Heart right ventricle (tissue), 16 donors: Measurements from ENCODE around the gene AGPAT2. TPM values are rescaled to one million over a fixed set of nuclear protein-coding genes. Genes with fewer than 3 reads are reported as not detected.

Source experiments
- ATAC-seq, 8 donors: fragments of 200-7000 bp; cut with Tn5 transposase; one replicate each; pipeline ENCODE4 v1.9.1; 2020; ENCODE audit warnings: mild to moderate bottlenecking in 8 of 8, moderate library complexity in 8 of 8, moderate number of reproducible peaks in 1 of 8
- DNase-seq, 2 donors: peaks; one replicate each; pipeline ENCODE4 v3.0.0-alpha.2; 2020
- H3K27ac ChIP-seq, 10 donors: fragments of 200-600 bp; sonication (generic) in 2 of 10; one replicate each; pipeline versions ENCODE4 v1.5.0 to v1.8.0; 2020 to 2022; ENCODE audit warnings: mild to moderate bottlenecking in 3 of 10
- H3K27me3 ChIP-seq, 7 donors: fragments of 200-600 bp; one replicate each; pipeline ENCODE4 v1.8.0; 2021 to 2022; ENCODE audit warnings: mild to moderate bottlenecking in 2 of 7
- H3K36me3 ChIP-seq, 9 donors: fragments of 200-600 bp; sonication (generic) in 1 of 9; one replicate each; pipeline versions ENCODE4 v1.5.0 to v1.8.0; 2020 to 2022; ENCODE audit warnings: mild to moderate bottlenecking in 2 of 9
- H3K4me1 ChIP-seq, 9 donors: fragments of 200-600 bp; sonication (generic) in 1 of 9; one replicate each; pipeline versions ENCODE4 v1.5.0 to v1.8.0; 2020 to 2022; ENCODE audit warnings: mild to moderate bottlenecking in 4 of 9
- H3K4me3 ChIP-seq, 10 donors: fragments of 200-600 bp; sonication (generic) in 2 of 10; one replicate each; pipeline versions ENCODE4 v1.5.0 to v1.8.0; 2020 to 2022; ENCODE audit warnings: mild to moderate bottlenecking in 7 of 10, moderate library complexity in 2 of 10
- H3K9me3 ChIP-seq, 11 donors: fragments of 200-600 bp in 10 of 11; sonication (generic) in 2 of 11; one replicate each; pipeline versions ENCODE4 v1.5.0 to v1.8.0; 2013 to 2022; ENCODE audit warnings: mild to moderate bottlenecking in 2 of 11, control low read depth in 1 of 11, moderate library complexity in 1 of 11
- CTCF ChIP-seq, 9 donors: fragments of 200-600 bp; sonication (generic) in 2 of 9; IDR thresholded peaks; one replicate each; pipeline versions ENCODE4 v1.5.0 to v1.8.0; 2021 to 2022; ENCODE audit warnings: antibody characterized with exemption in 9 of 9, mild to moderate bottlenecking in 5 of 9, moderate library complexity in 1 of 9
- WGBS, 2 donors: extraction: QIAGEN DNeasy Blood & Tissue Kit; methylation state at CpG; one replicate each; pipeline ENCODE4 v1.1.7; 2013; ENCODE audit warnings: inconsistent platforms in 1 of 2; 5-methylcytosine and 5-hydroxymethylcytosine counted together
- intact Hi-C, 10 donors: fragments of 100-400 bp; cut with DNase I; formaldehyde crosslinking; loops; one replicate each; pipeline versions ENCODE4 v1.11.1 to v1.14.2; 2022
- polyA plus RNA-seq, 2 donors: library from polyadenylated mRNA; stranded (reverse); fragments of 200-250 nt; gene quantifications; one replicate each; pipeline ENCODE4 v1.2.3, GENCODE V29; 2013
- total RNA-seq, 10 donors: library from RNA; stranded (reverse); fragmentation: NEBNext Ultra II Directional in 3 of 10; extraction: Animal tissue kit (Norgen Biotek cat#: 25700) in 3 of 10; gene quantifications; one replicate each; pipeline versions ENCODE4 v1.2.1 to v1.2.4, GENCODE V29; 2021 to 2023
- donor health status: Arrhythmogenic right ventricular cardiomyopathy.
- donor health status: ischemic (EF 13 %, LVEDD 7.1; RV severe dilation, severe dysfunction).
- donor health status: healthy with polysubstance abuse.
- donor health status: DM: no; HTN: yes; CAD: no.
- donor health status: DM: no; HTN: no; CAD: no.
- donor health status: ischemic (EF 25% LVEDD 6.9; RV normal size, moderate dysfunction).
- donor health status: ischemic (EF 25% LVEDD 5.7; RV mildly dilated, moderate dysfunction).
- donor health status: healthy.
- donor health status: DM: yes; HTN: yes; CAD: no.
- donor health status: Ischemic cardiomyopathy.
- donor health status: ischemic (EF 35%, LVEDD 5.7; RV mildly dilated, moderate dysfunction).
- donor health status: nonischemic (EF 11% LVEDD 7.7; RV severe dilation, severe dysfunction).
- donor health status: DM: yes; HTN: yes; CAD: no.
- donor health status: PGD.
- donor health status: ischemic (EF 29% LVEDD 5.4; RV normal size, mild dysfunction).
- donor health status: nonischemic (EF 23%, LVEDD 6.1; RV moderate dilation, normal function).

Gene AGPAT2
- total and polyA plus RNA-seq, 12 donors: 48.1 to 195 (median 61.5) TPM

GRCh38 chr9:136720251-136720897 lies 33.1 kb upstream of the AGPAT2 start:
- H3K27me3 ChIP-seq: peaks cover 0 to 6% (median 0%) of the 10 kb centered on the region in 7 donors
- DNase-seq (peak in 1 of 2 donors; percentile 59), ATAC-seq (peak; percentile 6 to 29 (median 10))
- 45 to 46% methylated on average over 20 of the region's 20 CpGs for WGBS, 2 donors
- peaks cover 0 to 45% (median 33%) of the 10 kb centered on the region in 9 donors for H3K36me3 ChIP-seq
- intact Hi-C loops: no loop called here
- H3K4me1 ChIP-seq: peaks cover 14 to 65% (median 62%) of the 10 kb centered on the region in 9 donors
- no peak for TF ChIP-seq CTCF (IDR thresholded peaks at IDR 0.05)
- no peaks in the 10 kb centered on the region for H3K9me3 ChIP-seq
- no peak overlapping the region for H3K4me3 ChIP-seq
- H3K27ac ChIP-seq: peak overlapping the region in 9 of 10 donors; percentile 26 to 85 (median 58)

- Histone ChIP-seq H3K27ac (peak overlapping the region in 9 of 10 donors; percentile 9 to 73 (median 43)), H3K9me3 (no peaks in the 10 kb centered on the region), H3K27me3 (peaks cover 0 to 16% (median 0%) of the 10 kb centered on the region in 7 donors), H3K36me3 (peaks cover 0 to 35% (median 27%) of the 10 kb centered on the region in 9 donors), H3K4me3 (no peak overlapping the region), H3K4me1 (peaks cover 17 to 68% (median 63%) of the 10 kb centered on the region in 9 donors)
- DNase-seq (peak in 1 of 2 donors; percentile 68), ATAC-seq (peak in 7 of 8 donors; percentile 3 to 23 (median 9))
- 55 to 63% methylated on average over 22 to 24 of the region's 24 CpGs for WGBS, 2 donors
- intact Hi-C loops: no loop called here
- TF ChIP-seq CTCF (IDR thresholded peaks at IDR 0.05): peak in 2 of 9 donors; percentile 16 to 20
Observed at GRCh38 chr9:136719195-136719880, 32.1 kb upstream of the AGPAT2 start.

GRCh38 chr9:136718345-136719194 lies 31.3 kb upstream of the AGPAT2 start:
- intact Hi-C loops: no loop called here
- H3K4me1 ChIP-seq: peaks cover 22 to 74% (median 66%) of the 10 kb centered on the region in 9 donors
- peak overlapping the region in 6 of 10 donors; percentile 40 to 73 (median 60) for H3K27ac ChIP-seq
- H3K36me3 ChIP-seq: peaks cover 0 to 27% (median 19%) of the 10 kb centered on the region in 9 donors
- DNase-seq: no peak
- no peak overlapping the region for H3K4me3 ChIP-seq
- WGBS, 2 donors: 79 to 80% methylated on average over 20 of the region's 20 CpGs
- ATAC-seq: no peak
- peaks cover 0 to 24% (median 0%) of the 10 kb centered on the region in 7 donors for H3K27me3 ChIP-seq
- no peak for TF ChIP-seq CTCF (IDR thresholded peaks at IDR 0.05)
- no peaks in the 10 kb centered on the region for H3K9me3 ChIP-seq

- H3K4me1 ChIP-seq: peaks cover 22 to 73% (median 65%) of the 10 kb centered on the region in 9 donors
- no peak overlapping the region for H3K27ac ChIP-seq
- no peak for ATAC-seq
- TF ChIP-seq CTCF (IDR thresholded peaks at IDR 0.05): no peak
- peaks cover 0 to 15% (median 8%) of the 10 kb centered on the region in 9 donors for H3K36me3 ChIP-seq
- intact Hi-C loops: no loop called here
- 86 to 91% methylated on average over 16 of the region's 16 CpGs for WGBS, 2 donors
- H3K27me3 ChIP-seq: peaks cover 0 to 35% (median 0%) of the 10 kb centered on the region in 7 donors
- H3K4me3 ChIP-seq: no peak overlapping the region
- H3K9me3 ChIP-seq: no peaks in the 10 kb centered on the region
- DNase-seq: no peak
Observed at GRCh38 chr9:136717399-136717798, 30.1 kb upstream of the AGPAT2 start.
